WTC11 (cell line): Measurements from ENCODE around the gene ABR. TPM values are rescaled to one million over a fixed set of nuclear protein-coding genes. Genes with fewer than 3 reads are reported as not detected.
"Not testable (repeated sequence)": the region's sequence is repeated elsewhere in the genome, so short reads cannot be mapped to it uniquely, and the experiment has no call there.

Source experiments
- ATAC-seq: fragments of 200-7000 bp; cut with Tn5 transposase; 2 replicates; pipeline ENCODE4 v1.10.0; 2021; ENCODE audit warnings: mild to moderate bottlenecking, moderate library complexity
- CTCF ChIA-PET: fragments of 300-600 bp; sonication (Branson Sonifier 250); formaldehyde crosslinking; loops from one replicate; lab custom pipeline; 2021; ENCODE audit warnings: antibody characterized with exemption; lab: Charles Lee
- POLR2A ChIA-PET: fragments of 350-600 bp; sonication (Branson Sonifier 250); formaldehyde crosslinking; loops from one replicate; lab custom pipeline; 2021; ENCODE audit warnings: antibody characterized with exemption; lab: Charles Lee
- DNase-seq: peaks from one replicate; pipeline ENCODE4 v3.0.0; 2021; ENCODE audit warnings: low spot score
- H3K27ac Mint-ChIP-seq: 2 replicates; pipeline ENCODE4 v1.8.0; 2021; ENCODE audit warnings: mixed read lengths
- H3K27me3 Mint-ChIP-seq: 2 replicates; pipeline ENCODE4 v1.8.0; 2021; ENCODE audit warnings: low read depth, mild to moderate bottlenecking, moderate library complexity, mixed read lengths
- H3K36me3 Mint-ChIP-seq: 2 replicates; pipeline ENCODE4 v1.8.0; 2021; ENCODE audit warnings: mixed read lengths
- H3K4me1 Mint-ChIP-seq: 2 replicates; pipeline ENCODE4 v1.8.0; 2022; ENCODE audit warnings: mixed read lengths
- H3K4me3 Mint-ChIP-seq: 2 replicates; pipeline ENCODE4 v1.8.0; 2021; ENCODE audit warnings: mild to moderate bottlenecking, moderate library complexity, mixed read lengths
- H3K9me3 Mint-ChIP-seq: 2 replicates; pipeline ENCODE4 v1.8.0; 2021; ENCODE audit warnings: mixed read lengths
- CBFB ChIP-seq: sonication (generic); formaldehyde crosslinking; IDR thresholded peaks from 2 replicates; pipeline ENCODE4 v1.8.1; 2022; ENCODE audit warnings: mild to moderate bottlenecking, low read depth, missing genetic modification reagents
- ELF4 ChIP-seq: sonication (generic); formaldehyde crosslinking; IDR thresholded peaks from 2 replicates; pipeline ENCODE4 v1.8.1; 2022; ENCODE audit warnings: low read depth, mild to moderate bottlenecking, moderate library complexity, missing genetic modification reagents
- EMX1 ChIP-seq: fragments of 250-450 bp; sonication (Bioruptor Pico); IDR thresholded peaks from 2 replicates; pipeline ENCODE4 v1.8.0; 2021; ENCODE audit warnings: mild to moderate bottlenecking
- FOXK1 ChIP-seq: sonication (generic); formaldehyde crosslinking; IDR thresholded peaks from 2 replicates; pipeline ENCODE4 v1.8.0; 2022; ENCODE audit warnings: mild to moderate bottlenecking, moderate library complexity, missing genetic modification reagents
- HMGA2 ChIP-seq: fragments of 250-450 bp; sonication (Bioruptor Pico); IDR thresholded peaks from 2 replicates; pipeline ENCODE4 v1.4.0; 2021; ENCODE audit warnings: mild to moderate bottlenecking, moderate library complexity
- NR2C2 ChIP-seq: sonication (generic); formaldehyde crosslinking; IDR thresholded peaks from 2 replicates; pipeline ENCODE4 v1.8.0; 2022; ENCODE audit warnings: mild to moderate bottlenecking, missing genetic modification reagents
- OVOL2 ChIP-seq: fragments of 250-450 bp; sonication (Bioruptor Pico); IDR thresholded peaks from 2 replicates; pipeline ENCODE4 v1.9.0; 2021; ENCODE audit warnings: mild to moderate bottlenecking, borderline replicate concordance
- RORB ChIP-seq: fragments of 250-450 bp; sonication (Bioruptor Pico); IDR thresholded peaks from 2 replicates; pipeline ENCODE4 v1.9.0; 2021; ENCODE audit warnings: mild to moderate bottlenecking
- ZNF396 ChIP-seq: fragments of 250-450 bp; sonication (Bioruptor Pico); IDR thresholded peaks from 2 replicates; pipeline ENCODE4 v1.8.0; 2021; ENCODE audit warnings: mild to moderate bottlenecking, moderate library complexity, borderline replicate concordance
- total RNA-seq: library from RNA; stranded (reverse); gene quantifications from 3 replicates; pipeline ENCODE4 v1.2.3, GENCODE V29; 2021
- TF ChIP-seq, protein P1 (sequence below): sonication (generic); formaldehyde crosslinking; IDR thresholded peaks from 2 replicates; pipeline ENCODE4 v1.8.1; 2023; ENCODE audit warnings: mild to moderate bottlenecking, missing genetic modification reagents
- TF ChIP-seq, protein P2 (sequence below): sonication (generic); formaldehyde crosslinking; IDR thresholded peaks from 2 replicates; pipeline ENCODE4 v1.8.1; 2022; ENCODE audit warnings: mild to moderate bottlenecking, missing genetic modification reagents, moderate library complexity, borderline replicate concordance
- TF ChIP-seq, protein P3 (sequence below): sonication (generic); formaldehyde crosslinking; IDR thresholded peaks from 2 replicates; pipeline ENCODE4 v1.8.1; 2023; ENCODE audit warnings: mild to moderate bottlenecking, missing genetic modification reagents, moderate library complexity
- TF ChIP-seq, protein P4 (sequence below): fragments of 250-450 bp; sonication (Bioruptor Pico); IDR thresholded peaks from 2 replicates; pipeline ENCODE4 v1.9.0; 2021; ENCODE audit warnings: mild to moderate bottlenecking, borderline replicate concordance
- TF ChIP-seq, protein P5 (sequence below): sonication (generic); formaldehyde crosslinking; IDR thresholded peaks from 2 replicates; pipeline ENCODE4 v1.8.1; 2023; ENCODE audit warnings: mild to moderate bottlenecking, missing genetic modification reagents, moderate library complexity

ABR gene
- total RNA-seq, 1 experiment from 2014 or later: 38.0 TPM

DNA sequence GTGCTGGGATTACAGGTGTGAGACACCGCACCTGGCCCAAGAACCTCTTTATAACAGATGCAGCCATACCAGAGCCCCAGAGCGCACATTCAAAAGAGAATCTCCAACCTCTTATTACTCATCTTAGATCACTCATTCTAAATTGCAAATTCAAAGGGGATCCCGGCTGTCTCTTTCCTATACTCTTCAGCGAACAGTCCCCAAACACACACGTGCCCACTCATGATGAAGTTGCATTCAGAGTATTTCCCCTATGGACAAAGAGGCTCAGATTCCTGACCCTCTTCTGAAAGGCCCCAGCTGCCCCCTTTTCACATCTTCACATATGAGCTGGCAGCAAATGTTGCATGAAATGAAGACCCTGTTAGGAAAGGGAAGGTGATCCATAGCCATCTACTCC, 22.5 kb upstream of the ABR start (continued):
- TF ChIP-seq, protein P1, sequence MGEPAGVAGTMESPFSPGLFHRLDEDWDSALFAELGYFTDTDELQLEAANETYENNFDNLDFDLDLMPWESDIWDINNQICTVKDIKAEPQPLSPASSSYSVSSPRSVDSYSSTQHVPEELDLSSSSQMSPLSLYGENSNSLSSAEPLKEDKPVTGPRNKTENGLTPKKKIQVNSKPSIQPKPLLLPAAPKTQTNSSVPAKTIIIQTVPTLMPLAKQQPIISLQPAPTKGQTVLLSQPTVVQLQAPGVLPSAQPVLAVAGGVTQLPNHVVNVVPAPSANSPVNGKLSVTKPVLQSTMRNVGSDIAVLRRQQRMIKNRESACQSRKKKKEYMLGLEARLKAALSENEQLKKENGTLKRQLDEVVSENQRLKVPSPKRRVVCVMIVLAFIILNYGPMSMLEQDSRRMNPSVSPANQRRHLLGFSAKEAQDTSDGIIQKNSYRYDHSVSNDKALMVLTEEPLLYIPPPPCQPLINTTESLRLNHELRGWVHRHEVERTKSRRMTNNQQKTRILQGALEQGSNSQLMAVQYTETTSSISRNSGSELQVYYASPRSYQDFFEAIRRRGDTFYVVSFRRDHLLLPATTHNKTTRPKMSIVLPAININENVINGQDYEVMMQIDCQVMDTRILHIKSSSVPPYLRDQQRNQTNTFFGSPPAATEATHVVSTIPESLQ: no peak
- TF ChIP-seq RORB (CRISPR knock-in tag): no peak
- TF ChIP-seq FOXK1 (CRISPR knock-in tag): no peak
- no peak for TF ChIP-seq HMGA2 (CRISPR knock-in tag)
- no peak for TF ChIP-seq EMX1 (CRISPR knock-in tag)
- TF ChIP-seq OVOL2 (CRISPR knock-in tag): no peak
- TF ChIP-seq ELF4 (CRISPR knock-in tag): no peak
- no peak for TF ChIP-seq CBFB (CRISPR knock-in tag)

DNA sequence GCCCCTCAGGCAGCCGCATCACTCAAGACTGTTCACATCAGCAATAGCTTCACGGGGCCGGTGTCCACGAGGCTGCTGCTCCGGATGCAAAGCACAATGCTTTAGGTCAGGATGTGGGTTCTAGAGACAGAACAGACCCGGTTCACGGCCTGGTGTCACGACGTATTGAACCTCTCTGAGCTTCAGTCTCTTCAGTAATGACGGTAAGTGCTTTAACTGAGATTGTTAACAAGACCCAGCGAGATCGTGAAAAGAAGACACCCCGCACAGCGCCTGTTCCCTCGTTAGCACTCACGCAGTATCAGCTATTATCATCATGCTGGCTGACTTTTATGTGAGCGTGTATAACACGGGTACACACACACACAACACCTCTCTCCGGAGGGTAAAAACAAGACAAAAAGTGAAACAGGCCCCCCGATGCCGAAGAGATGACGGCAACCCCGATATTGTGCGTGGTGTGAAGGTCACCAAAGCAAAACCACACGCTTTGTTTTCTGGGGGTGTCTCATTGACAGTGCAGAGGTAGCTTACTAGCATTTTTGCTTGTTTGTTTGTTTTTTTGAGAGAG, 21.4 kb upstream of the ABR start:
- DNase-seq: no peak
- no peak overlapping the region for H3K27ac Mint-ChIP-seq
- CTCF ChIA-PET: interaction anchor here (1.1 to 7.4 kb wide), 4 partner anchors 10 to 80 kb away, joined by 3 to 64 read pairs (median 6); no protein-coding TSS in a partner anchor
- TF ChIP-seq, protein P2, sequence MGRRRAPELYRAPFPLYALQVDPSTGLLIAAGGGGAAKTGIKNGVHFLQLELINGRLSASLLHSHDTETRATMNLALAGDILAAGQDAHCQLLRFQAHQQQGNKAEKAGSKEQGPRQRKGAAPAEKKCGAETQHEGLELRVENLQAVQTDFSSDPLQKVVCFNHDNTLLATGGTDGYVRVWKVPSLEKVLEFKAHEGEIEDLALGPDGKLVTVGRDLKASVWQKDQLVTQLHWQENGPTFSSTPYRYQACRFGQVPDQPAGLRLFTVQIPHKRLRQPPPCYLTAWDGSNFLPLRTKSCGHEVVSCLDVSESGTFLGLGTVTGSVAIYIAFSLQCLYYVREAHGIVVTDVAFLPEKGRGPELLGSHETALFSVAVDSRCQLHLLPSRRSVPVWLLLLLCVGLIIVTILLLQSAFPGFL (CRISPR knock-in tag): no peak
- TF ChIP-seq, all 79 proteins: peak for 0
- POLR2A ChIA-PET: no interaction called here
- Mint-ChIP-seq H3K36me3 (no peaks in the 10 kb centered on the region), H3K27me3 (peaks cover 27% of the 10 kb centered on the region), H3K4me1 (no peaks in the 10 kb centered on the region), H3K9me3 (no peaks in the 10 kb centered on the region), H3K4me3 (no peak overlapping the region)
- no peak for ATAC-seq

DNA sequence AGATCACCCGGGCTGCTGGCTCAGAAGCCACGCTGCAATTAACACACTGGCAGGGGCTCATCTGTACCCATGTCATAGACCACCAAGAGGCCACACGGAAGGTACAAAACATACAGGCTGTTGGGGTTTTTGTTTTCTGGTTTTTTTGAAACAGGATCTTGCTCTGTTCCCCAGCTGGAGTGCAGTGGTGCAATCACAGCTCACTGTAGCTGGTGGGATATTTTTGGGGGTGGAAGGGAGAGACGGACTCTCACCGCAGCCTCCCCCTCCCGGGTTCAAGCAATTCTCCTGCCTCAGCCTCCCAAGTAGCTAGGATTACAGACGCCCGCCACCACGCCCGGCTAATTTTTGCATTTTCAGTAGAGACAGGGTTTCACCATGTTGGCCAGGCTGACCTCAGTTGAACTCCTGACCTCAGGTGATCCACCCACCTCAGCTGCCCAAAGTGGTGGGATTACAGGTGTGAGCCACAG, 19.5 kb upstream of the ABR start:
- H3K4me1 Mint-ChIP-seq, H3K9me3 Mint-ChIP-seq, POLR2A ChIA-PET, ATAC-seq, H3K36me3 Mint-ChIP-seq, H3K27ac Mint-ChIP-seq, H3K4me3 Mint-ChIP-seq, DNase-seq: not testable (repeated sequence)
- H3K27me3 Mint-ChIP-seq: peaks cover 26% of the 10 kb centered on the region
- CTCF ChIA-PET: interaction anchor here (7.4 kb wide), 1 partner anchor 12 kb away, joined by 64 read pairs; no protein-coding TSS in a partner anchor

DNA sequence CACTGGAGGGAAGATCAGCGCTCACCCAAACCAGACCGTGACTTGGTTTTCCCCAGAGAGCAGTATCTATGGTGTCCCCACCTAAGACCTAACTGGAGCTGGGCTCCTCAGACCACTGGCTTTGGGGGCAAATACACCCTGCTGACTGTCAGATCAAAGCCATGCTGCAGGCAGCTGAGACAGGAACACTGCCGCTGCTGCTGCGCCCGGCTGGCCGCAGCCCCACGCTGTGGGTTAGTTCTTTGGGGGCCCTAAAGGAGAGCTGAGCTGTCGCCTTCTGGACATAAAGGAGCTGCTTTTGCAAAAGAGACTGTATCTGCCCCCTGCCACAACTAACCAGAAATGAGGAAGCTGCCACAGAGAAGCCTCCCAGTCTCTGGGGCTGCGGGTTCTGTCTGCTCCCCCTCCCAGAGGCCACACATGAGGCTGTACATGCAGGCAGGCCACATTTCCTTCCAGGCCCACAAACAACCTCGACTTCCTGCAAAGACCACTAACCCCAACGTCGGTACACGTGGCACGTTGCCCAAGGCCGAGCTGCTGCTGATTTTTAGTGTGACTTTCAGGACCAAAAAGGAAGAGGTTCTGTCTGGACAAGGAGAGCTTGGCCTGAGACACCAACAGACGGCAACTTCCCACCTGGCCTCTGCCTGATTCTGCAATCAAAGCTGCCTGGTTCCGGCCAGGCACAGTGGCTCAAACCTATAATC, 18.2 kb upstream of the ABR start:
- Mint-ChIP-seq H3K36me3 (no peaks in the 10 kb centered on the region), H3K4me3 (no peak overlapping the region), H3K27ac (no peak overlapping the region), H3K9me3 (no peaks in the 10 kb centered on the region), H3K27me3 (peaks cover 20% of the 10 kb centered on the region), H3K4me1 (no peaks in the 10 kb centered on the region)
- ChIA-PET CTCF (interaction anchor here (0.9 to 7.4 kb wide), 7 partner anchors 11 to 140 kb away, joined by 3 to 64 read pairs (median 5); no protein-coding TSS in a partner anchor), POLR2A (interaction anchor here (0.8 kb wide), 1 partner anchor 16 kb away, joined by 3 read pairs; no protein-coding TSS in a partner anchor)
- no peak for ATAC-seq
- TF ChIP-seq, protein P3, sequence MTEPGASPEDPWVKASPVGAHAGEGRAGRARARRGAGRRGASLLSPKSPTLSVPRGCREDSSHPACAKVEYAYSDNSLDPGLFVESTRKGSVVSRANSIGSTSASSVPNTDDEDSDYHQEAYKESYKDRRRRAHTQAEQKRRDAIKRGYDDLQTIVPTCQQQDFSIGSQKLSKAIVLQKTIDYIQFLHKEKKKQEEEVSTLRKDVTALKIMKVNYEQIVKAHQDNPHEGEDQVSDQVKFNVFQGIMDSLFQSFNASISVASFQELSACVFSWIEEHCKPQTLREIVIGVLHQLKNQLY (CRISPR knock-in tag): no peak
- TF ChIP-seq, protein P4, sequence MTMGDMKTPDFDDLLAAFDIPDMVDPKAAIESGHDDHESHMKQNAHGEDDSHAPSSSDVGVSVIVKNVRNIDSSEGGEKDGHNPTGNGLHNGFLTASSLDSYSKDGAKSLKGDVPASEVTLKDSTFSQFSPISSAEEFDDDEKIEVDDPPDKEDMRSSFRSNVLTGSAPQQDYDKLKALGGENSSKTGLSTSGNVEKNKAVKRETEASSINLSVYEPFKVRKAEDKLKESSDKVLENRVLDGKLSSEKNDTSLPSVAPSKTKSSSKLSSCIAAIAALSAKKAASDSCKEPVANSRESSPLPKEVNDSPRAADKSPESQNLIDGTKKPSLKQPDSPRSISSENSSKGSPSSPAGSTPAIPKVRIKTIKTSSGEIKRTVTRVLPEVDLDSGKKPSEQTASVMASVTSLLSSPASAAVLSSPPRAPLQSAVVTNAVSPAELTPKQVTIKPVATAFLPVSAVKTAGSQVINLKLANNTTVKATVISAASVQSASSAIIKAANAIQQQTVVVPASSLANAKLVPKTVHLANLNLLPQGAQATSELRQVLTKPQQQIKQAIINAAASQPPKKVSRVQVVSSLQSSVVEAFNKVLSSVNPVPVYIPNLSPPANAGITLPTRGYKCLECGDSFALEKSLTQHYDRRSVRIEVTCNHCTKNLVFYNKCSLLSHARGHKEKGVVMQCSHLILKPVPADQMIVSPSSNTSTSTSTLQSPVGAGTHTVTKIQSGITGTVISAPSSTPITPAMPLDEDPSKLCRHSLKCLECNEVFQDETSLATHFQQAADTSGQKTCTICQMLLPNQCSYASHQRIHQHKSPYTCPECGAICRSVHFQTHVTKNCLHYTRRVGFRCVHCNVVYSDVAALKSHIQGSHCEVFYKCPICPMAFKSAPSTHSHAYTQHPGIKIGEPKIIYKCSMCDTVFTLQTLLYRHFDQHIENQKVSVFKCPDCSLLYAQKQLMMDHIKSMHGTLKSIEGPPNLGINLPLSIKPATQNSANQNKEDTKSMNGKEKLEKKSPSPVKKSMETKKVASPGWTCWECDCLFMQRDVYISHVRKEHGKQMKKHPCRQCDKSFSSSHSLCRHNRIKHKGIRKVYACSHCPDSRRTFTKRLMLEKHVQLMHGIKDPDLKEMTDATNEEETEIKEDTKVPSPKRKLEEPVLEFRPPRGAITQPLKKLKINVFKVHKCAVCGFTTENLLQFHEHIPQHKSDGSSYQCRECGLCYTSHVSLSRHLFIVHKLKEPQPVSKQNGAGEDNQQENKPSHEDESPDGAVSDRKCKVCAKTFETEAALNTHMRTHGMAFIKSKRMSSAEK (CRISPR knock-in tag): no peak
- TF ChIP-seq ZNF396 (CRISPR knock-in tag) (no peak), EMX1 (CRISPR knock-in tag) (no peak), NR2C2 (CRISPR knock-in tag) (no peak)
- TF ChIP-seq, protein P5, sequence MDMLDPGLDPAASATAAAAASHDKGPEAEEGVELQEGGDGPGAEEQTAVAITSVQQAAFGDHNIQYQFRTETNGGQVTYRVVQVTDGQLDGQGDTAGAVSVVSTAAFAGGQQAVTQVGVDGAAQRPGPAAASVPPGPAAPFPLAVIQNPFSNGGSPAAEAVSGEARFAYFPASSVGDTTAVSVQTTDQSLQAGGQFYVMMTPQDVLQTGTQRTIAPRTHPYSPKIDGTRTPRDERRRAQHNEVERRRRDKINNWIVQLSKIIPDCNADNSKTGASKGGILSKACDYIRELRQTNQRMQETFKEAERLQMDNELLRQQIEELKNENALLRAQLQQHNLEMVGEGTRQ (CRISPR knock-in tag): no peak
- DNase-seq: no peak
